HL-60 (cell line): ENCODE measurements around the gene SLC22A23.

Source experiments
- DNase-seq, 2 experiments: peaks; one replicate each; pipeline ENCODE4 v3.0.0-alpha.2; 2010 to 2020; ENCODE audit warnings: low read depth in 1 of 2, low spot score in 1 of 2
- H3K27ac ChIP-seq: fragments of 250-450 bp; sonication (Bioruptor Pico); replicated peaks from 2 replicates; pipeline ENCODE4 v1.5.1; 2020; ENCODE audit warnings: mild to moderate bottlenecking, moderate library complexity
- H3K27me3 ChIP-seq: fragments of 250-450 bp; sonication (Bioruptor Pico); 2 replicates; pipeline ENCODE4 v1.5.1; 2021; ENCODE audit warnings: mild to moderate bottlenecking, moderate library complexity; ENCODE audit not compliant: insufficient read depth, poor library complexity, severe bottlenecking
- H3K4me3 ChIP-seq: replicated peaks from 2 replicates; pipeline ENCODE4 v1.5.1; 2011; ENCODE audit warnings: mild to moderate bottlenecking, control low read depth, low read length; ENCODE audit not compliant: insufficient read depth
- CTCF ChIP-seq: IDR thresholded peaks from one replicate; pipeline ENCODE4 v1.5.1; 2011; ENCODE audit warnings: low read length, control low read depth, inconsistent platforms; ENCODE audit not compliant: insufficient read depth
- GABPA ChIP-seq: IDR thresholded peaks from 2 replicates; pipeline ENCODE4 v1.6.1; 2012; ENCODE audit warnings: low read depth
- POLR2AphosphoS5 ChIP-seq: IDR thresholded peaks from 2 replicates; pipeline ENCODE4 v1.6.1; 2012; ENCODE audit warnings: low read depth
- SPI1 ChIP-seq: IDR thresholded peaks from 2 replicates; pipeline ENCODE4 v1.6.1; 2012; ENCODE audit warnings: low read depth, mild to moderate bottlenecking, borderline replicate concordance
- TF ChIP-seq, protein P1 (sequence below): IDR thresholded peaks from 2 replicates; pipeline ENCODE4 v1.6.1; 2012; ENCODE audit warnings: low read depth; ENCODE audit not compliant: insufficient replicate concordance

Gene SLC22A23

DNA sequence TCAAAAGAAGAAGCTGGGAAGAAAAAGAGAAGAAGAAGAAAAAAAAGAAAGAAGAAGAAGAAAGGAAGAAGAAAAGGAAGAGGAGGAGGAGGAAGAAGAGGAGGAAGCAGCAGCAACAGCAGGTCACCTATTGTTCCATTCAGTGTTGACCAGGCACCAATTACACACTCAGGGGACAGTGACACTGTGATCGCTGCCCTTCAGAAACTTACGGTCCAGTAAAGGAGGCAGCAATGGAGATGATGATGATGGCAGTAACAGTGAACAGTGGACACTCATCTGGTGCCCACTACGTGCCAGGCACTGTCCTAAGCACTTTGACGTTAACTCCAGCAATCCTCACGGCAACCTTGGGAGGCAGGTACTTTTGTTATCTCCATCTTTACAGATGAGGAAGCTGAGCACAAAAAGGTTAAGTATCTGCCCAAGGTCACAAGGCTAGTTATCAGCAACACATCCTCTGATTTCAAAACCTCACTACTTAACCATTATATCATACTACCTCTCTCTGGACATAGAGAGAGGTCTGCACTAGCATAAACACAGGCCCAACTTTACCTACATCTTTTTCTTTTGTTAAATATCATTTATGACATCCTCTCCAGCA is 83.2 kb downstream of the SLC22A23 start:
- Histone ChIP-seq H3K27ac (no peak overlapping the region), H3K27me3 (peaks cover 4% of the 10 kb centered on the region), H3K4me3 (no peak overlapping the region)
- TF ChIP-seq CTCF (no peak), GABPA (no peak), SPI1 (no peak), POLR2AphosphoS5 (no peak)
- TF ChIP-seq, protein P1, sequence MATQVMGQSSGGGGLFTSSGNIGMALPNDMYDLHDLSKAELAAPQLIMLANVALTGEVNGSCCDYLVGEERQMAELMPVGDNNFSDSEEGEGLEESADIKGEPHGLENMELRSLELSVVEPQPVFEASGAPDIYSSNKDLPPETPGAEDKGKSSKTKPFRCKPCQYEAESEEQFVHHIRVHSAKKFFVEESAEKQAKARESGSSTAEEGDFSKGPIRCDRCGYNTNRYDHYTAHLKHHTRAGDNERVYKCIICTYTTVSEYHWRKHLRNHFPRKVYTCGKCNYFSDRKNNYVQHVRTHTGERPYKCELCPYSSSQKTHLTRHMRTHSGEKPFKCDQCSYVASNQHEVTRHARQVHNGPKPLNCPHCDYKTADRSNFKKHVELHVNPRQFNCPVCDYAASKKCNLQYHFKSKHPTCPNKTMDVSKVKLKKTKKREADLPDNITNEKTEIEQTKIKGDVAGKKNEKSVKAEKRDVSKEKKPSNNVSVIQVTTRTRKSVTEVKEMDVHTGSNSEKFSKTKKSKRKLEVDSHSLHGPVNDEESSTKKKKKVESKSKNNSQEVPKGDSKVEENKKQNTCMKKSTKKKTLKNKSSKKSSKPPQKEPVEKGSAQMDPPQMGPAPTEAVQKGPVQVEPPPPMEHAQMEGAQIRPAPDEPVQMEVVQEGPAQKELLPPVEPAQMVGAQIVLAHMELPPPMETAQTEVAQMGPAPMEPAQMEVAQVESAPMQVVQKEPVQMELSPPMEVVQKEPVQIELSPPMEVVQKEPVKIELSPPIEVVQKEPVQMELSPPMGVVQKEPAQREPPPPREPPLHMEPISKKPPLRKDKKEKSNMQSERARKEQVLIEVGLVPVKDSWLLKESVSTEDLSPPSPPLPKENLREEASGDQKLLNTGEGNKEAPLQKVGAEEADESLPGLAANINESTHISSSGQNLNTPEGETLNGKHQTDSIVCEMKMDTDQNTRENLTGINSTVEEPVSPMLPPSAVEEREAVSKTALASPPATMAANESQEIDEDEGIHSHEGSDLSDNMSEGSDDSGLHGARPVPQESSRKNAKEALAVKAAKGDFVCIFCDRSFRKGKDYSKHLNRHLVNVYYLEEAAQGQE: no peak
- DNase-seq: no peak

DNA sequence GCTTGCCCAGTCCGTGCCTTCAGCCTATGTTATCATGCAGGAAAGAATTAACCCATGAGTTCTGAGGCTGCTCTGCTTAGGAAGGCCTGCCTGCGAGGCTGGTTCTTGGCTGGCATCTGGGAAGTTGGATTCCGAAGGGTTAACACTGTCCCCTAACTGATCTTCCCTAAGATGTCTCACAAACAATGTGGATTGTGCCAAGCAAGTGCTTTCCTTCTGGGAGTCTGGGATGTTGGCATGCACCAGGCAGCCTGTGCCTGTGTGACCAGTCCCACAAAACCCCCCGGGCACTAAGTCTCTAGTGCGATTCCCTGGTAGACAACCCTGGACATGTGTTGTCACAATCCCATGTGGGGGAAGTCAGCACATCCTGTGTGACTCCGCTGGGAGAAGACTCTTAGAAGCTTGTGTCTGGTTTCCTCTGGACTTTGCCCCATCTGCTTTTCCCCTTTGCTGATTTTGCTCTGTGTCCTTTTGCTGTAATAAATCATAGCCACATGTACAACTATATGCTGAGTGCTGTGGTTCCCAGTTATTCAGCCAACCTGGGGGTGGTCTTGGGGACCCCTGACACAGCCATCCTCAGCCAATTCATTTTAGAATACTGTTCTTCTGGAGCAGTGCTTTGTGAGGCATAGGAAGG is 83.8 kb downstream of the SLC22A23 start:
- Histone ChIP-seq H3K27ac (no peak overlapping the region), H3K4me3 (no peak overlapping the region), H3K27me3 (peaks cover 4% of the 10 kb centered on the region)
- no peak for DNase-seq
- TF ChIP-seq CTCF (no peak), SPI1 (no peak), GABPA (no peak), POLR2AphosphoS5 (no peak)
- TF ChIP-seq, protein P1: no peak

- no peak overlapping the region for H3K4me3 ChIP-seq
- H3K27ac ChIP-seq: no peak overlapping the region
- peaks cover 4% of the 10 kb centered on the region for H3K27me3 ChIP-seq
- no peak for DNase-seq
- TF ChIP-seq, protein P1: no peak
- TF ChIP-seq POLR2AphosphoS5: no peak
These were observed 84.5 kb downstream of the SLC22A23 start for GRCh38 chr6:3372184-3372846.
